GM19324 (cell line): ENCODE measurements around the gene MRPL9.

Experiments
- ATAC-seq: cut with Tn5 transposase; IDR thresholded peaks from one replicate; pipeline ENCODE4 v1.9.1; 2021; ENCODE audit warnings: mild to moderate bottlenecking, moderate library complexity; ENCODE audit not compliant: unreplicated experiment, low FRiP score

The MRPL9 gene

GRCh38 chr1:151713874-151714273 is 49.4 kb downstream of the MRPL9 start:
- no peak for ATAC-seq

DNA sequence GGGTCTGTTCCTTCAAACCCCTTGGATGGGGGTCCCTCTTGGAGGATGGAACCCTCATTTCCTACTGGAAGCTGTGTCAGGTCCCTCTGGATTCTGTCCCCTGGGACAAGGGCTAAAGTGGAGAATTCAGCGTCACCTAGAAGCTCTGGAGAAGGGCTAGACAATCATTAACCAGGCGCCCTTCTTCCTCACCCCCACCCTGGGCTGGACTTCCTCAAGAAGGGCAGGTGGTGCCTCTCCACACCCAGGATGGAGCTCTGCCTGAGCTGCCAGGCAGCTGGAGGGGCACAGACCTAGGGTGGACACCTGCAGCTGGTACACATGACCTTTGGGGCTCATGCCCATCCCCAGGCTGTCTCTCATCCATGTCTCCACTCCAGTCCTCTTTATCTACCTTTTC is 50.3 kb downstream of the MRPL9 start:
- ATAC-seq: no peak

DNA sequence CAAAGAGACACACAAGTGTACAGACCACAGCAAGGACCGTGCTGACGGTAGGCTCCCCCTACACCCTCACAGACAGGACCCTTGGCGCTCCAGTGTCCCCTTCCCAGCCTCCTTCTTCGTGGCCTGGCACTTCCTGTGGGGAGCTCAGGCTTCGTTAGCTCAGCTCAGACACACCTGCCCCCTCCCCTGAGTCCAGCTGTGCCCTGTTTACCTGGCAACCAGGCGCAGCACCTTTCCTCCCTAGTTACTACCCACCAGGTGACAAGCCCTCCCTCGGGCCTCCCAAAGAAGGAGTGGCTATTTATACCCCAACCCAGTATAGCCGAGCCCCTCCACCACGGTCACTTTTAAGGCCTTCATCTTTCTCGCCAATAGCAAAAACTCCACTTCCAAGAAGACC is 51.3 kb downstream of the MRPL9 start:
- ATAC-seq: no peak

- no peak for ATAC-seq
Measured at GRCh38 chr1:151711044-151711800, 52.1 kb downstream of the MRPL9 start.

GRCh38 chr1:151710187-151710840 is 53.0 kb downstream of the MRPL9 start:
- no peak for ATAC-seq
